ENCODE results near the gene PHTF2.

DNA sequence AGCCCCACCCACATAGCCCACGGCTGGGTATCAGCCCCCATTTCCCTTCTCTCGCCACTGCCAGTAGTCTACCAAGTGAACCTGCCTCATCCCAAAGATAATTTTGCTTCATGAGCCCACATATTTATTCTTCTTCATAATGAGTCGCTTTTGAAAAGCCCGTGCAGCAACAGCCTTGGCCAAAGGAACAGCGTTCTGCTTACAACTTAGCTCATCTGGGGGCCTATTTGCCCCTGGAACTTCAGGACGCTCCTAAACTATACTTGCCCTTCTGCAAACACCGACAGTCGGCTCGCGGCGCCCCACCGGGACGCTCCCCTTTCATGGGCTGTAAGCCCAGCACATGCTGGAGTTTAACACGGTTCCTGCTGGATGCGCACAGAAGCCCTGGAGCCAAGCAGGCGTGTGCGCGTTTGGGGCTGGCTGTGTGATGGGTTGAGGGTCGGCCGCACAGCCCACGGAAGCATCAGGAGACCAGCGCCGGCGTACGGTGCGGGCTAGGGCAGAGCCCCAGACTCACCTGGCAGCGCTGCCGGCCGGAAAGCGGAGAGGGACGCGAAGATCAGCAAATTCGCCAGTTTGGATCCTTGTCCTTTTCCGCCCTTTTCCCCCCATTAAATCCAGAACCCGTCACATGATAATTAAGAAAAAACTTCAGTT is 709 bp upstream of the PHTF2 start:
- TF ChIP-seq, protein P1, sequence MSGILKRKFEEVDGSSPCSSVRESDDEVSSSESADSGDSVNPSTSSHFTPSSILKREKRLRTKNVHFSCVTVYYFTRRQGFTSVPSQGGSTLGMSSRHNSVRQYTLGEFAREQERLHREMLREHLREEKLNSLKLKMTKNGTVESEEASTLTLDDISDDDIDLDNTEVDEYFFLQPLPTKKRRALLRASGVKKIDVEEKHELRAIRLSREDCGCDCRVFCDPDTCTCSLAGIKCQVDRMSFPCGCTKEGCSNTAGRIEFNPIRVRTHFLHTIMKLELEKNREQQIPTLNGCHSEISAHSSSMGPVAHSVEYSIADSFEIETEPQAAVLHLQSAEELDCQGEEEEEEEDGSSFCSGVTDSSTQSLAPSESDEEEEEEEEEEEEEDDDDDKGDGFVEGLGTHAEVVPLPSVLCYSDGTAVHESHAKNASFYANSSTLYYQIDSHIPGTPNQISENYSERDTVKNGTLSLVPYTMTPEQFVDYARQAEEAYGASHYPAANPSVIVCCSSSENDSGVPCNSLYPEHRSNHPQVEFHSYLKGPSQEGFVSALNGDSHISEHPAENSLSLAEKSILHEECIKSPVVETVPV (CRISPR knock-in tag; IDR thresholded peaks at IDR 0.05), result no peak
- TF ChIP-seq CSDC2 (CRISPR knock-in tag; IDR thresholded peaks at IDR 0.05), result no peak
- 0 out of 2 replicates have a peak, but pooled peaks have one; percentile 9 for TF ChIP-seq CREB5 (CRISPR knock-in tag; IDR thresholded peaks at IDR 0.05; ENCODE audit: low read depth)
- no peak for TF ChIP-seq ZNF70 (CRISPR knock-in tag; IDR thresholded peaks at IDR 0.05)
- TF ChIP-seq ZC3H10 (CRISPR knock-in tag; IDR thresholded peaks at IDR 0.05), result no peak
- TF ChIP-seq, protein P2, sequence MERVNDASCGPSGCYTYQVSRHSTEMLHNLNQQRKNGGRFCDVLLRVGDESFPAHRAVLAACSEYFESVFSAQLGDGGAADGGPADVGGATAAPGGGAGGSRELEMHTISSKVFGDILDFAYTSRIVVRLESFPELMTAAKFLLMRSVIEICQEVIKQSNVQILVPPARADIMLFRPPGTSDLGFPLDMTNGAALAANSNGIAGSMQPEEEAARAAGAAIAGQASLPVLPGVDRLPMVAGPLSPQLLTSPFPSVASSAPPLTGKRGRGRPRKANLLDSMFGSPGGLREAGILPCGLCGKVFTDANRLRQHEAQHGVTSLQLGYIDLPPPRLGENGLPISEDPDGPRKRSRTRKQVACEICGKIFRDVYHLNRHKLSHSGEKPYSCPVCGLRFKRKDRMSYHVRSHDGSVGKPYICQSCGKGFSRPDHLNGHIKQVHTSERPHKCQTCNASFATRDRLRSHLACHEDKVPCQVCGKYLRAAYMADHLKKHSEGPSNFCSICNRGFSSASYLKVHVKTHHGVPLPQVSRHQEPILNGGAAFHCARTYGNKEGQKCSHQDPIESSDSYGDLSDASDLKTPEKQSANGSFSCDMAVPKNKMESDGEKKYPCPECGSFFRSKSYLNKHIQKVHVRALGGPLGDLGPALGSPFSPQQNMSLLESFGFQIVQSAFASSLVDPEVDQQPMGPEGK (CRISPR knock-in tag; IDR thresholded peaks at IDR 0.05; ENCODE audit: borderline replicate concordance), result no peak

Data from SK-N-SH treated with all-trans-retinoic acid at 6 μM for 48 hours (cell line).